ENCODE data around the gene CNGB1. TPM values are rescaled to one million over a fixed set of nuclear protein-coding genes. Genes with fewer than 3 reads are reported as not detected.
"Not testable (repeated sequence)": the region's sequence is repeated elsewhere in the genome, so short reads cannot be mapped to it uniquely, and the experiment has no call there.

The CNGB1 gene
- total RNA-seq, 1 donor from 2014 or later = not detected

DNA sequence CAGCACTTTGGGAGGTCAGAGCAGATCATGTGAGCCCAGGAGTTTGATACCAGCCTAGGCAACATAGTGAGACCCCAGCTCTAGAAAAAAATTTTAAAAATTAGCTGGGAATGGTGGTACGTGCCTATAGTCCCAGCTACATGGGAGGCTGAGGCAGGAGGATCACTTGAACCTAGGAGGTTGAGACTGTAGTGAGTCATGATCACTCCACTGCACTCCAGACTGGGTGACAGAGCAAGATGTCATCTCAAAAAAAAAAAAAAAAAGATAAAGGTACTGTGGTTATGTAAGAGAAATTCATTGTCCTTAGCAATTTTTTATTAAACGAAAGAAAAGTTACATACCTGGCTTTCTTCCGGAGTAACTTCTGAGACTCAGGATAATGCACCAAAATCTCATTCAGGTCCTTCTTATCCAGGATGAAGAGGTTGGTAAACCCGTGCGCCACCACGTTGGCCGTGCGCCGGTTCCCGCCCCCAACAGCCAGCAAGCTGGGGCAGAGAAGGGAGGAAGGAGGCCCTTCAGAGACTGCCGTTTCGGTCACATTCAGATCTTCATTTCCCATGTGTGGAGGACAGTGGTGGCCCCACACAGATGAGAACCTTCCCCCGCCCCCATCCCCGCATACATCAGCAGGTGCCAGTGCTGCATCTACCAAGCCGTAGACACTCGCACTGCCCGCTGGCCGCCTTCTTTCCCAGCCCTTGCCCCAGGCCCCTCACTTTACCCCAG, 73.7 kb downstream of the CNGB1 start:
- peaks cover 35% of the 10 kb centered on the region for H3K27me3 Mint-ChIP-seq
- H3K9me3 Mint-ChIP-seq (ENCODE audit: low read depth) = no peaks in the 10 kb centered on the region
- peaks cover 18% of the 10 kb centered on the region for H3K4me1 Mint-ChIP-seq (ENCODE audit: low read depth)
- TF ChIP-seq, protein P1, sequence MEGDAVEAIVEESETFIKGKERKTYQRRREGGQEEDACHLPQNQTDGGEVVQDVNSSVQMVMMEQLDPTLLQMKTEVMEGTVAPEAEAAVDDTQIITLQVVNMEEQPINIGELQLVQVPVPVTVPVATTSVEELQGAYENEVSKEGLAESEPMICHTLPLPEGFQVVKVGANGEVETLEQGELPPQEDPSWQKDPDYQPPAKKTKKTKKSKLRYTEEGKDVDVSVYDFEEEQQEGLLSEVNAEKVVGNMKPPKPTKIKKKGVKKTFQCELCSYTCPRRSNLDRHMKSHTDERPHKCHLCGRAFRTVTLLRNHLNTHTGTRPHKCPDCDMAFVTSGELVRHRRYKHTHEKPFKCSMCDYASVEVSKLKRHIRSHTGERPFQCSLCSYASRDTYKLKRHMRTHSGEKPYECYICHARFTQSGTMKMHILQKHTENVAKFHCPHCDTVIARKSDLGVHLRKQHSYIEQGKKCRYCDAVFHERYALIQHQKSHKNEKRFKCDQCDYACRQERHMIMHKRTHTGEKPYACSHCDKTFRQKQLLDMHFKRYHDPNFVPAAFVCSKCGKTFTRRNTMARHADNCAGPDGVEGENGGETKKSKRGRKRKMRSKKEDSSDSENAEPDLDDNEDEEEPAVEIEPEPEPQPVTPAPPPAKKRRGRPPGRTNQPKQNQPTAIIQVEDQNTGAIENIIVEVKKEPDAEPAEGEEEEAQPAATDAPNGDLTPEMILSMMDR (IDR thresholded peaks at IDR 0.05; ENCODE audit: unreplicated experiment) = no peak
- no peaks in the 10 kb centered on the region for H3K36me3 Mint-ChIP-seq (ENCODE audit: insufficient read depth)
- no peak overlapping the region for H3K27ac Mint-ChIP-seq
- no peak for DNase-seq (ENCODE audit: low spot score, unreplicated experiment)
- H3K4me3 Mint-ChIP-seq (ENCODE audit: low read depth) = no peak overlapping the region

DNA sequence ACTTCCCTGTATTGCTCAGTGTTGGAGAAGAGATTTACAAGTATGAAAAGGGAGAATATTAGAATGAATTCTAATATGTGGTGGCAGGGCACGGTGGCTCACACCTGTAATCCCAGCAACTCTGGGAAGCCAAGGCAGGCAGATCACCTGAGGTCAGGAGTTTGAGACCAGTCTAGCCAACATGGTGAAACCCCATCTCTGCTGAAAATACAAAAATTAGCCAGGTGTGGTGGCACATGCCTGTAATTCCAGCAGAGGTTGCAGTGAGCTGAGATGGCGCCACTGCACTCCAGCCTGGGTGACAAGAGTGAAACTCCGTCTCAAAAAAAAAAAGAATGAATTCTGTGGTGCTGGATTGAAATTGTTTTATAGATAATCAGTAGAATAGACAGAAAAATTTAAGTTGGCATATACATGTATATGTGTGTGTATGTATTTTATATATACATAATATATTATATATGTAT, 75.8 kb downstream of the CNGB1 start:
- H3K4me3 Mint-ChIP-seq (ENCODE audit: low read depth); H3K36me3 Mint-ChIP-seq (ENCODE audit: insufficient read depth); H3K9me3 Mint-ChIP-seq (ENCODE audit: low read depth); DNase-seq (ENCODE audit: low spot score, unreplicated experiment): not testable (repeated sequence)
- Mint-ChIP-seq H3K27me3 (peaks cover 40% of the 10 kb centered on the region), H3K4me1 (ENCODE audit: low read depth) (peaks cover 28% of the 10 kb centered on the region), H3K27ac (peak overlapping the region; percentile 54)

DNA sequence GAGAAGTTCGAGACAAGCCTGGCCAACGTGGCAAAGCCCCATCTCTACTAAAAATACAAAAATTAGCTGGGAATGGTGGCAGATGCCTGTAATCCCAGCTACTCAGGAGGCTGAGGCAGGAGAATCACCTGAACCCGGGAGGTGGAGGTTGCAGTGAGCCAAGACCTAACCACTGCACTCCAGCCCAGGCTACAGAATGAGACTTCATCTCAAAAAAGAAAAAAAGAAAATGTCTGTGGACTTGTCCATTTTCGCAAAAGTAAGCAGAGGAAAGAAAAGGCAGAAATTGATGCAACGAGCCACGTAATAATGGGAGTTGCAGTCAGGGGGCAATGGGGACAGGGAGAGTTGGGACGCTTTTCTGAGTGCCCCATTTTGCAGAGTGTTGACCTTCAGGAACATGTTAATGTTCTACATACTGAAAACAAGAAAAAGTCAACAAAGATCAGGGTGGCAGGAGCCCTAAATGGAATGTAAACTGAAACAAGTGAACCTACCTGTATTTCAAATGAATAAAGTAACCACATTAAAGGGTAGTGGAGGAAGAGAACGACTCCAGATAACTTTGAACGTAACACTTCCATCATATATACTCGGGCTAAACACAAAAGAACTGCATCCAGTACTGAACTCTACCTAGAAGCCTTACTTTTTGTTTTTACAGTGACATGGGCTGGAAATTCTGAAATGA, 76.4 kb downstream of the CNGB1 start:
- Mint-ChIP-seq H3K9me3 (ENCODE audit: low read depth) (no peaks in the 10 kb centered on the region), H3K27ac (peak overlapping the region; percentile 79), H3K4me3 (ENCODE audit: low read depth) (no peak overlapping the region), H3K4me1 (ENCODE audit: low read depth) (peaks cover 29% of the 10 kb centered on the region), H3K27me3 (peaks cover 37% of the 10 kb centered on the region), H3K36me3 (ENCODE audit: insufficient read depth) (no peaks in the 10 kb centered on the region)
- no peak for DNase-seq (ENCODE audit: low spot score, unreplicated experiment)
- TF ChIP-seq, protein P1 (IDR thresholded peaks at IDR 0.05; ENCODE audit: unreplicated experiment) = no peak

DNA sequence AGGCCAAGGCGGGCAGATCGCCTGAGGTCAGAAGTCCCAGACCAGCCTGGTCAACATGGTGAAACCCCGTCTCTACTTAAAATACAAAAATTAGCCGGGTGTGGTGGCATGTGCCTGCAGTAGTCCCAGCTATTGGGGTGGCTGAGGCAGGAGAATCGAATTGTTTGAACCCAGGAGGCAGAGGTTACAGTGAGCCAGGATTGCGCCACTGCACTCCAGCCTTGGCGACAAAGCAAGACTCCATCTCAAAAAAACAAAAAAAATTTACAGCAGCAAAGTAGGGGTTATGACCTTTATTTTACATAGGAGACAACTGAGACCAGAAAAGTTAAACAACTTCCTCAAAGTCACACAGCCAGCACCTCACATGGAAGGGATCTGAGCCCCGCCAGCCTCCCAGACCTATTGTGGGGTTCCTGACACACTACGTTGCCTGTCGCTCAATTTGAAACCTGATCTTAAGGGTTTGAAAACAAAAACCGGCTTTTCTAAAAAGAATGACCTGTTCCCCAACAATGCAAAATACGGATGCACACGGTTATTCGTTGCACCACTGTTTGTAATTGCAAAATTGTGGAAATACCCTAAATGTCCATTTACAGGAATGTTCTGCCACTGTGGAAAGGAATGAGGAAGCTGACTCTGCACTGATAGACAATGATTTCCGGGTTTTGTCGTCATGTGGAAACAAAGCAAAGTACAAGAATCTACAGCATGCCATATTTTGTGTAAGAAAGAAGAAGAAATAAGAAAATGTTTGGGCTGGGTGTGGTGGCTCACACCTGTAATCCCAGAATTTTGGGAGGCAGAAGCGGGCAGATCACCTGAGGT, 77.2 kb downstream of the CNGB1 start:
- H3K4me1 Mint-ChIP-seq (ENCODE audit: low read depth) = peaks cover 29% of the 10 kb centered on the region
- DNase-seq (ENCODE audit: low spot score, unreplicated experiment) = no peak
- H3K27ac Mint-ChIP-seq = peak overlapping the region; percentile 79
- TF ChIP-seq, protein P1 (IDR thresholded peaks at IDR 0.05; ENCODE audit: unreplicated experiment) = no peak
- no peak overlapping the region for H3K4me3 Mint-ChIP-seq (ENCODE audit: low read depth)
- H3K27me3 Mint-ChIP-seq = peaks cover 35% of the 10 kb centered on the region
- no peaks in the 10 kb centered on the region for H3K36me3 Mint-ChIP-seq (ENCODE audit: insufficient read depth)
- no peaks in the 10 kb centered on the region for H3K9me3 Mint-ChIP-seq (ENCODE audit: low read depth)

DNA sequence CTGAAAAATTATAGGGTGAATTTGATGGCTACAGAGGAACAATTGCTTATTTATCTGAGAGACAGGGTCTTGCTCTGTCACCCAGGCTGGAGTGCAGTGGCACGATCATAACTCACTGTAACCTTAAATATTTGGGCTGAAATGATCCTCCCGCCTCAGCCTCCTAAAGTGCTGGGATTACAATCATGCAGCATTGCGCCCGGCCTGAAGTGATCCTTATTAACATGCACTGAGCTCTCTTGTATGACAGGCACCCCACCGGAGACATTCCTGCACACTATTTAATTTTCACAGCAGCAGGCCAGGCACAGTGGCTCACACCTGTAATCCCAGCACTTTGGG, 77.7 kb downstream of the CNGB1 start:
- Mint-ChIP-seq H3K36me3 (ENCODE audit: insufficient read depth) (no peaks in the 10 kb centered on the region), H3K4me1 (ENCODE audit: low read depth) (peaks cover 29% of the 10 kb centered on the region), H3K9me3 (ENCODE audit: low read depth) (no peaks in the 10 kb centered on the region), H3K4me3 (ENCODE audit: low read depth) (no peak overlapping the region), H3K27ac (peak overlapping the region; percentile 29), H3K27me3 (peaks cover 40% of the 10 kb centered on the region)
- TF ChIP-seq, protein P1 (IDR thresholded peaks at IDR 0.05; ENCODE audit: unreplicated experiment) = no peak
- no peak for DNase-seq (ENCODE audit: low spot score, unreplicated experiment)
